Small intestine (tissue), 7 donors: ENCODE results near the gene RAB11FIP2. TPM values are rescaled to one million over a fixed set of nuclear protein-coding genes. Genes with fewer than 3 reads are reported as not detected.

Experiments
- DNase-seq, 2 donors: peaks; one replicate each; pipeline versions ENCODE4 v3.0.0 to v3.0.0-alpha.2; 2013
- FAIRE-seq: peaks from 2 replicates; lab custom pipeline; 2012; peaks lifted over from hg19 to GRCh38; lab: Jason Lieb, UNC
- H3K27ac ChIP-seq, 3 donors: one replicate each; pipeline ENCODE4 v1.5.1; 2013; ENCODE audit warnings: low read length in 2 of 3, mild to moderate bottlenecking in 2 of 3, control low read depth in 1 of 3, inconsistent platforms in 1 of 3, low read depth in 1 of 3, moderate library complexity in 1 of 3
- H3K27me3 ChIP-seq, 3 donors: one replicate each; pipeline ENCODE4 v1.6.1; 2013; ENCODE audit warnings: low read length in 3 of 3, inconsistent platforms in 1 of 3; ENCODE audit not compliant: control insufficient read depth in 3 of 3, insufficient read depth in 3 of 3
- H3K36me3 ChIP-seq, 3 donors: one replicate each; pipeline ENCODE4 v1.6.1; 2013; ENCODE audit warnings: low read length in 3 of 3, inconsistent platforms in 1 of 3, low read depth in 1 of 3, mild to moderate bottlenecking in 1 of 3, moderate library complexity in 1 of 3; ENCODE audit not compliant: control insufficient read depth in 3 of 3, insufficient read depth in 2 of 3
- H3K4me1 ChIP-seq, 3 donors: one replicate each; pipeline ENCODE4 v1.6.1; 2013; ENCODE audit warnings: low read length in 2 of 3, inconsistent platforms in 1 of 3, low read depth in 1 of 3, mild to moderate bottlenecking in 1 of 3, moderate library complexity in 1 of 3; ENCODE audit not compliant: control insufficient read depth in 3 of 3, insufficient read depth in 2 of 3
- H3K4me3 ChIP-seq, 3 donors: one replicate each; pipeline ENCODE4 v1.5.1; 2013; ENCODE audit warnings: low read length in 3 of 3, control low read depth in 1 of 3, inconsistent platforms in 1 of 3, low read depth in 1 of 3, mild to moderate bottlenecking in 1 of 3, moderate library complexity in 1 of 3
- H3K9me3 ChIP-seq, 2 donors: one replicate each; pipeline ENCODE4 v1.6.1; 2013; ENCODE audit warnings: low read depth in 1 of 2, low read length in 1 of 2; ENCODE audit not compliant: control insufficient read depth in 2 of 2, insufficient read depth in 1 of 2
- WGBS, 3 donors: extraction: QIAGEN DNeasy Blood & Tissue Kit; methylation state at CpG; one replicate each; pipeline ENCODE4 v1.1.7; 2013; 5-methylcytosine and 5-hydroxymethylcytosine counted together
- polyA plus RNA-seq, 4 donors: library from polyadenylated mRNA; stranded (reverse) in 3 of 4; unstranded in 1 of 4; fragments of 200-250 nt in 3 of 4; fragments of 120-200 nt in 1 of 4; gene quantifications; one replicate each; pipeline versions ENCODE4 v1.2.1 to v1.2.3, GENCODE V29; 2013
- donor health status: healthy with polysubstance abuse.
- donor health status: control.
- donor health status: control.
- donor health status: Bipolar disorder and iron deficiency.
- donor health status: healthy.

RAB11FIP2 gene
- polyA plus RNA-seq, 4 donors = 1.6 to 13.6 (median 2.6) TPM

DNA sequence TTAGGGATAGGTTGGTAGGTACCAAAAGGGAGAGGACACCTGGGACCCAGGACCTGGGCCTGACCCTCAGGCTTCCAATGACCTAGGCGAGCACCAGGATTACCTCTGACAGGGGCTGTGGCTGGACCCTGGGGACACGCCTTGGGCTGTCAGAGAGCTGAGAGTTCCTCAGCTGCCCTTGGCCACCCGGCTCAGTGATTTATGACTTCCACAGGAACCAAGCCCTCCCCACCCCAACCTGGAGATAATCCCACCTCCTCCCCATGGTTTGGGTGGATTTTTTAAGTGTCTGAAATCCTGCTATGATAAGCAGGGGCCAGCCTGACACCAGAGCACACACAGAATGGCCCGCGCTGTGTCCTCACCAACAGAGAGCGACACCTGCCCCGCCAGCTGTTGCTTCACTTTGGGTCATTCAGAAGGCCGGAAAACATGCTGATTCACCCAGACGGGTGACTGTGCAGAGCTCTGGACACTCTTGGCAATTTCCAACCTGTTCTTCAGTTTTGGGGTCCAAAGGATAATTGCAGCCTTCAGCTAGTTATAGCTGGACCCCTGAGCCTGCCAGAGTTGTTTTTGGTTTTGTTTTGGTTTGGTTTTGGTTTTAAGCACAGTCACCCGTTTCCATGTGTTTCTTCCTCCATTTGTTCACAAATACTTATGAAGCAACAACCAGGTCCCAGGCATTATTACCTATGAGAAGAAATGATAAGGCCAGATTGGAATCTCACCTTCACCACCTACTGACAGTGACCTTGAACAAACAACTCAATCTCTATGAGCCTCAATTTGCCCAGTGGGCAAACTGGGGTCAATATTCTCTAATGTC is 78.2 kb downstream of the RAB11FIP2 start:
- Histone ChIP-seq H3K4me1 (no peaks in the 10 kb centered on the region), H3K27me3 (peaks cover 0 to 2% (median 0%) of the 10 kb centered on the region in 3 donors), H3K4me3 (no peak overlapping the region), H3K36me3 (no peaks in the 10 kb centered on the region), H3K27ac (no peak overlapping the region), H3K9me3 (no peaks in the 10 kb centered on the region)
- FAIRE-seq = no peak
- peak in 1 of 2 donors; percentile 28 for DNase-seq
- WGBS, 3 donors = 81 to 84% (median 83%) methylated on average over 10 of the region's 10 CpGs

DNA sequence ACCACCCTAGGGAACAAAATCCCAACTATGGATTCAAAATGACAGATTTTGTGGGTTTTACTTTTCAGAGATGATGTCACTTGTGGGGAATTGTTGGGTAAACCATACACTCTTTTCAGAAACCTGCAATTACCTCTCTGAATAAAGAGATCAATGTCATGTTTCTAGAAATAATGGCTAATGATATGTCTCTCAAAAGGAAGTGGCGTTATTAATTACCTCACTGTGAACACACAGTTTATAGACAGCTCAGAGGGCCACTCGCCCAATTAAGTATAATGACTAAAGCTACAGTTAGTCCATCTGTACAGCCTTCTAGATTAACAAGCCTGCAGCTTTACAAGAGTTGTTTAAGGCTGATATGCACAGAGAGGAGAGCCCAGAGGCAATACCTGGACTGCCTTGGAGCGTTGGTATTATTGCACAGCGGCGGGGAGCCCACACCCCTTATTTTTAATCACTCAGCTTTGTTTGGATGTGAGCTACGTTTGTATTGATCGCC is 79.5 kb downstream of the RAB11FIP2 start:
- no peaks in the 10 kb centered on the region for H3K36me3 ChIP-seq
- H3K4me1 ChIP-seq = no peaks in the 10 kb centered on the region
- no peak overlapping the region for H3K27ac ChIP-seq
- DNase-seq (no peak), FAIRE-seq (no peak)
- no peak overlapping the region for H3K4me3 ChIP-seq
- H3K27me3 ChIP-seq = peaks cover 0 to 2% (median 0%) of the 10 kb centered on the region in 3 donors
- no peaks in the 10 kb centered on the region for H3K9me3 ChIP-seq
- WGBS, 3 donors = 54 to 75% (median 66%) methylated on average over 7 of the region's 7 CpGs

DNA sequence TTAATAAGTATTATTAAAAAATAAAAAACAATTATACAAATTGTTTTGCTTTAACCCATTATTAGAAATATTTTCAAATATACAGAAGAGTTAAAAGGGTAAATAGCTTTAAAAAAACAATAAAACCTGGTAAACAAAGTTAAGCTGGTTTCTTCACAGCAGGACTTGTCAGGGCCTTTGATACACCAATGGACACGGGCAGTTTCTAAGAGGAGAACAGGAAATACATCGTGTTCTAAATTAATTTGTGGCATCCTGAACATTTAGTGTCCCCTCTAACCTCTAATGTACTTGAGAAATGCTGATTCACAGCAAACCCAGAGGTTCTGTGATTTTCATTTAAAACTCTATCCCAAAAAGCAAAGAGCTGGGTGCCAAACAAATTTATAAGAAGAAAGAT is 80.8 kb downstream of the RAB11FIP2 start:
- Histone ChIP-seq H3K27ac (no peak overlapping the region), H3K4me1 (no peaks in the 10 kb centered on the region), H3K27me3 (peaks cover 0 to 2% (median 0%) of the 10 kb centered on the region in 3 donors), H3K4me3 (no peak overlapping the region), H3K36me3 (no peaks in the 10 kb centered on the region), H3K9me3 (no peaks in the 10 kb centered on the region)
- 63 to 76% (median 73%) methylated on average over 2 of the region's 2 CpGs for WGBS, 3 donors
- DNase-seq (no peak), FAIRE-seq (no peak)

DNA sequence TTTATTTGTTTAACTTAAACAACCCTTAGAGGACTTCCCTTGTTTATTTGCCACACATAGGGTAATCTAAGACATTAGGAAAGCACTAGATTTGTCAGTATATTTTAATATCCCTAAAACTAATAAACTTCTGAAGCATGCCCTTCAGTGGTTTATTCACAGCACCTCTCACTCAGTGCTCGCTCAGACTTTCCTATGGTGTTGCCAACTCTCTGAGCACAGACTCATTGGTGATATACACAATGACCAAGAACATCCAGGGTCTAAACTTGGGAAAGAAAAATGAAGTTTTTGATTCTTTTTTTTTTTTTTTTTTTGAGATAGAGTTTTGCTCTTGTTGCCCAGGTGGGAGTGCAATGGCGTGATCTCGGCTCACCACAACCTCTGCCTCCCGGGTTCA is 82.2 kb downstream of the RAB11FIP2 start:
- Histone ChIP-seq H3K4me1 (peaks cover 0 to 7% (median 0%) of the 10 kb centered on the region in 3 donors), H3K9me3 (no peaks in the 10 kb centered on the region), H3K36me3 (no peaks in the 10 kb centered on the region), H3K27ac (no peak overlapping the region), H3K4me3 (no peak overlapping the region), H3K27me3 (no peaks in the 10 kb centered on the region)
- WGBS, 3 donors = 86 to 94% (median 94%) methylated on average over 4 of the region's 4 CpGs
- no peak for DNase-seq
- no peak for FAIRE-seq

DNA sequence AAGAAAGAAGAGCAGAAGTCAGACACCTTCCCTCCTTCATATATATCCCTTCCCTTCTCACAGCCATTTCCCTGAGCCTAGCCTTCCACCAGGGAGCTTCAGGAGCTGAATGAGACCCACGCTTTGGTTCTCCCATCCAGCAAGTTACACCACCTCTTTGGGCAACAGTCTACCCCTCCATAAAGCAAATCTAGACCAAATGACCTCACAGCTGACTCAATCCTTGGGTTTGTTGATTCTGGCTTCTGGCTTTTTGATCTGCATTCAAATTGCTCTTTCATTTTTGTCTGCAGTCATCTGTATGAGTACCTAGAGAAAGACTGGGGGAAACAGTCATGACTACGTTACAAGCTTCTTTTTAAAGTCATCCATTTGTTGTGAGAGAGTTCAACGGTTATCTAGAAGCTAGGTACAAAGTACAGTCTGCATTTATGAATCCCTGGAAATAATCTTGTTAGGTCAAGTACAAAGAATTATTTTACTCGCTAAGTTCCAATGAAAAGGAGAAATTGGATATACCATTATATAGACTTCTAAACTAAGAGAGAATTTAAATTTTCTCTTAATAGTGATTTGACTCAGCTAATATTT is 86.3 kb downstream of the RAB11FIP2 start:
- H3K36me3 ChIP-seq = no peaks in the 10 kb centered on the region
- H3K27ac ChIP-seq = no peak overlapping the region
- FAIRE-seq (peak; percentile 19), DNase-seq (peak; percentile 51 to 72)
- peaks cover 0 to 7% (median 0%) of the 10 kb centered on the region in 3 donors for H3K4me1 ChIP-seq
- H3K27me3 ChIP-seq = no peaks in the 10 kb centered on the region
- H3K9me3 ChIP-seq = no peaks in the 10 kb centered on the region
- WGBS, 3 donors = 25 to 59% (median 38%) methylated on average over 4 of the region's 4 CpGs
- no peak overlapping the region for H3K4me3 ChIP-seq

DNA sequence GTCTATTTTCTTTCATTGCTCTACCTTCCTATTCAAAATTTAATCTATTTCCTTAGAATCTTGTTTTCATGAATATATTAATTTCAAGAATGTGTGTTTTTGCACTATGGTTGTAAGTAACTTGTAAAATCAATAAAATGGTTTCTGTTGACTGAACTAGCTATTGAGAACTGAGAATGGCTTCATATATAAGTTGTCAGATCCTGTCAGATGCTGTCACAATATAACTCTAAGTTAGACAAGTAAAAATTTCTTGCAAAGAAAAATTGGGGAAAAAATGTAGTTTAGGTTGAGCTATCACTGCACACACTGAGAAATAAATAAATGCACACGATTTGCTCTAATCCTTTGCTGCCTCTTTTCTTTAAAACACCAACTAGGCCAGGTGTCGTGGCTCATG is 89.8 kb downstream of the RAB11FIP2 start:
- DNase-seq = no peak
- no peaks in the 10 kb centered on the region for H3K27me3 ChIP-seq
- H3K27ac ChIP-seq = no peak overlapping the region
- 81 to 88% (median 82%) methylated on average over 2 of the region's 2 CpGs for WGBS, 3 donors
- H3K36me3 ChIP-seq = no peaks in the 10 kb centered on the region
- H3K4me3 ChIP-seq = no peak overlapping the region
- FAIRE-seq = no peak
- H3K9me3 ChIP-seq = no peaks in the 10 kb centered on the region
- H3K4me1 ChIP-seq = peaks cover 0 to 7% (median 0%) of the 10 kb centered on the region in 3 donors

DNA sequence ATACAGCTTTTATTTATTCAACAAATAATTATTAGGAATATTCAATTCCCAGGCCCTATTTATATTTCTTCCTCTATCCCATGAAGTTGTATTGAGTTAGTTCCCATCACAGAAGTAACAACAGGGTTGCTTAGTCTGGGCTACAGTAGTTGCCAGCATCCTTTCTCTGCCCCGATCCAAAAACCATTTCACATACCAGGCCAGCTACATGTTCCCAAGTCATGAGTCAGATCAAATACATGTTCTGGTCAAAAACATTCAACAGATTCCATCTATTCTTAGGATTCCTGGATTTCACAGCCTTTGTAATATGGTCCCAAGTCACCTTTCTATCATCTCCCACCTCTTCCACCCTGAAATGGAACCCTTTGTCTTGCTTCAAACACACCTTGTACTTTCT is 91.6 kb downstream of the RAB11FIP2 start:
- Histone ChIP-seq H3K36me3 (no peaks in the 10 kb centered on the region), H3K27ac (no peak overlapping the region), H3K27me3 (no peaks in the 10 kb centered on the region), H3K9me3 (no peaks in the 10 kb centered on the region), H3K4me1 (peaks cover 0 to 4% (median 0%) of the 10 kb centered on the region in 3 donors), H3K4me3 (no peak overlapping the region)
- DNase-seq = no peak
- WGBS, 3 donors = 83 to 96% (median 92%) methylated on average over 1 of the region's 1 CpG
- no peak for FAIRE-seq
